ENCODE results near the gene FAM13A.

FAM13A gene

GRCh38 chr4:89056953-89057398, at the start of gene FAM13A:
Gene FAM13A (minus strand): TSS chr4:89057185. CDS start chr4:89056964, 221 bp downstream.
- TF ChIP-seq CEBPB (IDR thresholded peaks at IDR 0.05) (no peak), USF1 (IDR thresholded peaks at IDR 0.05) (peak; percentile 97), YY1 (IDR thresholded peaks at IDR 0.05; ENCODE audit: low read depth) (peak; percentile 46; the same call in 1 of the 2 replicates), NFIC (IDR thresholded peaks at IDR 0.05) (peak; percentile 62; the same call in 1 of the 2 replicates), MAX (IDR thresholded peaks at IDR 0.05) (peak; percentile 92)

GRCh38 chr4:89105726-89106125, 48.7 kb upstream of the FAM13A start:
- TF ChIP-seq CEBPB (IDR thresholded peaks at IDR 0.05) (no peak), TEAD4 (IDR thresholded peaks at IDR 0.05) (no peak), RAD21 (IDR thresholded peaks at IDR 0.05; ENCODE audit: low read depth) (no peak), REST (IDR thresholded peaks at IDR 0.05; ENCODE audit: low read depth) (no peak), FOXM1 (IDR thresholded peaks at IDR 0.05; ENCODE audit: borderline replicate concordance, low read depth) (no peak), CREB1 (IDR thresholded peaks at IDR 0.05; ENCODE audit: low read depth) (no peak), TAF1 (IDR thresholded peaks at IDR 0.05; ENCODE audit: low read depth) (no peak), USF1 (IDR thresholded peaks at IDR 0.05) (no peak), ZBTB7A (IDR thresholded peaks at IDR 0.05; ENCODE audit: low read depth) (no peak), NFIC (IDR thresholded peaks at IDR 0.05) (no peak), YY1 (IDR thresholded peaks at IDR 0.05; ENCODE audit: low read depth) (no peak), TCF12 (IDR thresholded peaks at IDR 0.05; ENCODE audit: low read depth) (no peak), EP300 (IDR thresholded peaks at IDR 0.05; ENCODE audit: borderline replicate concordance) (no peak), EGR1 (IDR thresholded peaks at IDR 0.05) (no peak), MAX (IDR thresholded peaks at IDR 0.05) (no peak)

GRCh38 chr4:89101256-89102161, 44.5 kb upstream of the FAM13A start:
- TF ChIP-seq RAD21 (IDR thresholded peaks at IDR 0.05; ENCODE audit: low read depth), result no peak
- no peak for TF ChIP-seq EP300 (IDR thresholded peaks at IDR 0.05; ENCODE audit: borderline replicate concordance)
- no peak for TF ChIP-seq EGR1 (IDR thresholded peaks at IDR 0.05)
- TF ChIP-seq FOXM1 (IDR thresholded peaks at IDR 0.05; ENCODE audit: borderline replicate concordance, low read depth), result no peak
- no peak for TF ChIP-seq REST (IDR thresholded peaks at IDR 0.05; ENCODE audit: low read depth)
- no peak for TF ChIP-seq TCF12 (IDR thresholded peaks at IDR 0.05; ENCODE audit: low read depth)
- no peak for TF ChIP-seq ZBTB7A (IDR thresholded peaks at IDR 0.05; ENCODE audit: low read depth)
- no peak for TF ChIP-seq YY1 (IDR thresholded peaks at IDR 0.05; ENCODE audit: low read depth)
- no peak for TF ChIP-seq TAF1 (IDR thresholded peaks at IDR 0.05; ENCODE audit: low read depth)
- no peak for TF ChIP-seq CREB1 (IDR thresholded peaks at IDR 0.05; ENCODE audit: low read depth)
- no peak for TF ChIP-seq TEAD4 (IDR thresholded peaks at IDR 0.05)
- no peak for TF ChIP-seq MAX (IDR thresholded peaks at IDR 0.05)
- TF ChIP-seq NFIC (IDR thresholded peaks at IDR 0.05), result no peak
- no peak for TF ChIP-seq CEBPB (IDR thresholded peaks at IDR 0.05)
- TF ChIP-seq USF1 (IDR thresholded peaks at IDR 0.05), result no peak

- no peak for TF ChIP-seq ZBTB7A (IDR thresholded peaks at IDR 0.05; ENCODE audit: low read depth)
- no peak for TF ChIP-seq CEBPB (IDR thresholded peaks at IDR 0.05)
- TF ChIP-seq EGR1 (IDR thresholded peaks at IDR 0.05), result no peak
- no peak for TF ChIP-seq MAX (IDR thresholded peaks at IDR 0.05)
Measured at GRCh38 chr4:89100853-89101252, 43.9 kb upstream of the FAM13A start.

- no peak for TF ChIP-seq MAX (IDR thresholded peaks at IDR 0.05)
- TF ChIP-seq RAD21 (IDR thresholded peaks at IDR 0.05; ENCODE audit: low read depth), result no peak
- no peak for TF ChIP-seq CEBPB (IDR thresholded peaks at IDR 0.05)
- no peak for TF ChIP-seq TEAD4 (IDR thresholded peaks at IDR 0.05)
- no peak for TF ChIP-seq NFIC (IDR thresholded peaks at IDR 0.05)
- TF ChIP-seq CREB1 (IDR thresholded peaks at IDR 0.05; ENCODE audit: low read depth), result no peak
- no peak for TF ChIP-seq ZBTB7A (IDR thresholded peaks at IDR 0.05; ENCODE audit: low read depth)
- no peak for TF ChIP-seq TCF12 (IDR thresholded peaks at IDR 0.05; ENCODE audit: low read depth)
Measured at GRCh38 chr4:89099471-89099870, 42.5 kb upstream of the FAM13A start.
